ENCODE data around the gene CACNA2D3. TPM values are rescaled to one million over a fixed set of nuclear protein-coding genes. Genes with fewer than 3 reads are reported as not detected.

The CACNA2D3 gene
- total RNA-seq, 4 donors from 2014 or later, result 0.55 to 3.4 (median 1.6) TPM

DNA sequence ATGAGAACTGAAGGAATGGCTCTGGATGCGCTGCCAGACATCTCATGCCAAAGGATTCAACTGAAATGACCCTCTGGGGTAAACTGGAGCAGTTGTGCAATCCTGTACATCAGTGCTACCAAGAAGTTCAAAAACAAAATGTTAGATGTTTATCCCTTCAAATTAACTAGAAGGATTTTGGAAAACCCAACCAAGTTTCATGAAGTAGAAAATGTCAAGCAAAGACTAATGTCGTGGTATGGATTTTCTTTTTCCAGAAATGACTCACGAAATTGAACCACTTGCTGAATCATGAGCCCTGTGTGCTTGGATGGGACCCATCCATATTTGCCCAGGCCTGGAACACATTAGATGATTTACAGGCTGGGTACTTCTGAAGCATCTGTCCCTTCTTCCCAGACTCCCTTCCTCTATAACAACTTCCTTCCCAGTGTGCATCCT, 703.9 kb downstream of the CACNA2D3 start:
- no peak for DNase-seq
- in situ Hi-C loops (cut with MboI; ENCODE audit: low pct_ligation_motif_present in 1 of 4, low pct_unique_long_range_greater_than_20kb in 1 of 4, low sequenced_read_pairs in 3 of 4), result loop anchor here in 1 of 4 donors (25.0 kb wide), 1 partner anchor 414 kb away; no protein-coding TSS in a partner anchor
- H3K4me3 ChIP-seq, result no peak overlapping the region
- H3K4me1 ChIP-seq, result peaks cover 0 to 11% (median 7%) of the 10 kb centered on the region in 4 donors
- intact Hi-C loops (cut with DNase I; ENCODE audit: low total_unique reads), result no loop called here
- 55 to 73% methylated on average over 2 to 3 of the region's 3 CpGs for WGBS, 2 donors (ENCODE audit: low coverage in 1 of 2)
- H3K36me3 ChIP-seq, result no peaks in the 10 kb centered on the region
- H3K27me3 ChIP-seq, result no peaks in the 10 kb centered on the region
- no peak for TF ChIP-seq POLR2AphosphoS5 (IDR thresholded peaks at IDR 0.05)
- TF ChIP-seq POLR2A (IDR thresholded peaks at IDR 0.05), result no peak
- TF ChIP-seq, protein P1, sequence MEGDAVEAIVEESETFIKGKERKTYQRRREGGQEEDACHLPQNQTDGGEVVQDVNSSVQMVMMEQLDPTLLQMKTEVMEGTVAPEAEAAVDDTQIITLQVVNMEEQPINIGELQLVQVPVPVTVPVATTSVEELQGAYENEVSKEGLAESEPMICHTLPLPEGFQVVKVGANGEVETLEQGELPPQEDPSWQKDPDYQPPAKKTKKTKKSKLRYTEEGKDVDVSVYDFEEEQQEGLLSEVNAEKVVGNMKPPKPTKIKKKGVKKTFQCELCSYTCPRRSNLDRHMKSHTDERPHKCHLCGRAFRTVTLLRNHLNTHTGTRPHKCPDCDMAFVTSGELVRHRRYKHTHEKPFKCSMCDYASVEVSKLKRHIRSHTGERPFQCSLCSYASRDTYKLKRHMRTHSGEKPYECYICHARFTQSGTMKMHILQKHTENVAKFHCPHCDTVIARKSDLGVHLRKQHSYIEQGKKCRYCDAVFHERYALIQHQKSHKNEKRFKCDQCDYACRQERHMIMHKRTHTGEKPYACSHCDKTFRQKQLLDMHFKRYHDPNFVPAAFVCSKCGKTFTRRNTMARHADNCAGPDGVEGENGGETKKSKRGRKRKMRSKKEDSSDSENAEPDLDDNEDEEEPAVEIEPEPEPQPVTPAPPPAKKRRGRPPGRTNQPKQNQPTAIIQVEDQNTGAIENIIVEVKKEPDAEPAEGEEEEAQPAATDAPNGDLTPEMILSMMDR (IDR thresholded peaks at IDR 0.05), result no peak
- peaks cover 3 to 7% of the 10 kb centered on the region in 2 donors for H3K9me3 ChIP-seq
- H3K27ac ChIP-seq, result no peak overlapping the region

DNA sequence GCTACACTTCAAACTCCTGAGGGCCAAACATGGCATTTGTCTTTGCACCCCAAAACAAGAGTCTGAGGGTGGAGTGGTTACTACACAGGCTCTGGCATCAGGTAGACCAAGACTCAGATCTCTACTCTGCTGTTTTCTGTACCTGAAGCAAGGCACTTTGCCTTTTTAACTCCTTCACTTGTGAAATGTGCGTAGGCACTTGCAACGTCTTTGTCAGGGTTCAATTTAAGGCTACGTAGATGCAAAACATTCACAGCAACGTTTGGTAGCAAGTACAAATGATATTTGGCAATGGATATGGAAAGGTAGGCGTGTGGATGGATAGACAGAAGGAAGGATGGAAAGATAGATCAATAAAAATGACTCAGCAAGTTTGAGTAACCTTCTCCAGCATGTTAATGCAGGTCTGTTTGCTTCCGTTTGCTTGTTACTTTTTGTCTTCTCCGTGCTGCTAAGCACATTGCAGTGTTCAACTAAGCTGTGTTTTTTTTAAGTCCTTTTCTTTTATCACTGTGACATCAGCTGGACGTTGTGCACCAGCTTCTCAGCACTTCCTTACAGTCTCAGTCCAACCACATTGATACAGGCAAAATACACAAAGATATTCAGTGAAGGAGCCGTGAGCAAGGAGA, 704.8 kb downstream of the CACNA2D3 start:
- peaks cover 3 to 7% of the 10 kb centered on the region in 2 donors for H3K9me3 ChIP-seq
- TF ChIP-seq POLR2AphosphoS5 (IDR thresholded peaks at IDR 0.05), result no peak
- no peak for TF ChIP-seq EP300 (IDR thresholded peaks at IDR 0.05; ENCODE audit: low read depth)
- TF ChIP-seq POLR2A (IDR thresholded peaks at IDR 0.05), result no peak
- TF ChIP-seq, protein P1 (IDR thresholded peaks at IDR 0.05), result no peak
- H3K4me1 ChIP-seq, result peaks cover 0 to 4% (median 2%) of the 10 kb centered on the region in 4 donors
- H3K27ac ChIP-seq, result no peak overlapping the region
- intact Hi-C loops (cut with DNase I; ENCODE audit: low total_unique reads), result no loop called here
- in situ Hi-C loops (cut with MboI; ENCODE audit: low pct_ligation_motif_present in 1 of 4, low pct_unique_long_range_greater_than_20kb in 1 of 4, low sequenced_read_pairs in 3 of 4), result loop anchor here in 1 of 4 donors (25.0 kb wide), 1 partner anchor 415 kb away; no protein-coding TSS in a partner anchor
- H3K36me3 ChIP-seq, result no peaks in the 10 kb centered on the region
- H3K27me3 ChIP-seq, result no peaks in the 10 kb centered on the region
- no peak overlapping the region for H3K4me3 ChIP-seq
- WGBS, 2 donors (ENCODE audit: low coverage in 1 of 2), result 67 to 78% methylated on average over 7 to 9 of the region's 9 CpGs
- no peak for DNase-seq

DNA sequence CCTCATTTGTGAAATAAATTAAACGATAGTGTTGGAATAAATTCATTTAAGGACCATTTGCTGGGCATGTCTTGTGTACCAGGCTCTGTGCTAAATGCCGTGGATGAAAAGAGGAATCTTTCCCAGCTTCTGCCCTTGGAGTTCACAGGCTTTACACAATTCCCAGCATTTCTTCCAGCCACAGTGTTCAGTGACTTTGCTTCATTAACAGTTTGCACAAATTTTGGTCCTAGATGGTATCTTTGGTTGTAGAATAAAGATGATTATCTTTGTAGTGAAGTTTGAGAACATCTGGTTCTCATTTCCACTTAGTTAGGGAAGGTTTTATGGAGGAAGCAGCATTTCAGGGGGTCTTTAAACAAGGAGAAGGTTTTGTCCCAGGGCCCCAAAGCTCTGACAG, 705.4 kb downstream of the CACNA2D3 start:
- in situ Hi-C loops (cut with MboI; ENCODE audit: low pct_ligation_motif_present in 1 of 4, low pct_unique_long_range_greater_than_20kb in 1 of 4, low sequenced_read_pairs in 3 of 4) (loop anchor here in 1 of 4 donors (25.0 kb wide), 1 partner anchor 415 kb away; no protein-coding TSS in a partner anchor), intact Hi-C loops (cut with DNase I; ENCODE audit: low total_unique reads) (no loop called here)
- WGBS, 2 donors (ENCODE audit: low coverage in 1 of 2), result 67 to 85% methylated on average over 1 to 2 of the region's 2 CpGs
- Histone ChIP-seq H3K27me3 (no peaks in the 10 kb centered on the region), H3K4me1 (no peaks in the 10 kb centered on the region), H3K36me3 (no peaks in the 10 kb centered on the region), H3K9me3 (peaks cover 3 to 7% of the 10 kb centered on the region in 2 donors), H3K4me3 (no peak overlapping the region), H3K27ac (no peak overlapping the region)
- no peak for DNase-seq
- no peak for TF ChIP-seq POLR2AphosphoS5 (IDR thresholded peaks at IDR 0.05)
- TF ChIP-seq, protein P1 (IDR thresholded peaks at IDR 0.05), result no peak
- TF ChIP-seq POLR2A (IDR thresholded peaks at IDR 0.05), result no peak
- TF ChIP-seq EP300 (IDR thresholded peaks at IDR 0.05; ENCODE audit: low read depth), result no peak

DNA sequence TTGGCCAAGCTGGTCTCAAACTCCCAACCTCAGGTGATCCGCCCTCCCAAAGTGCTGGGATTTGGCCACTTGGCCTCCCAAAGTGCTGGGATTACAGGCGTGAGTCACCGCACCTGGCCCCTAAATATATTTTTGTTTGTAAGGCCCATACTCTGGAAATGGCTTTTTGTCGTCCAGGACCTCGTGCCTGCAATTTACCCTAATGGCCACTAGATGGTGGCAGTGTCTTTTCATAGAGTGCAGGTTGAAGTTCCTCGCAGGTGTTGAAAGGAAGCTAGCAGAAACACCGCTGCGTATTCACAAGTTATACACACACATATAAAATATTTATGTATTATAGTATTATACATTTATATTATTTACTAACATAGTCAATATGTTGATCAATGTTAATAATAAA, 708.3 kb downstream of the CACNA2D3 start:
- TF ChIP-seq, protein P1 (IDR thresholded peaks at IDR 0.05), result peak; percentile 31 to 54 (median 45)
- TF ChIP-seq POLR2AphosphoS5 (IDR thresholded peaks at IDR 0.05) (no peak), POLR2A (IDR thresholded peaks at IDR 0.05) (no peak), EP300 (IDR thresholded peaks at IDR 0.05; ENCODE audit: low read depth) (no peak)
- Histone ChIP-seq H3K36me3 (no peaks in the 10 kb centered on the region), H3K27me3 (no peaks in the 10 kb centered on the region), H3K9me3 (peaks cover 3 to 7% of the 10 kb centered on the region in 2 donors), H3K4me1 (no peaks in the 10 kb centered on the region), H3K4me3 (no peak overlapping the region), H3K27ac (no peak overlapping the region)
- DNase-seq, result no peak
- intact Hi-C loops (cut with DNase I; ENCODE audit: low total_unique reads) (no loop called here), in situ Hi-C loops (cut with MboI; ENCODE audit: low pct_ligation_motif_present in 1 of 4, low pct_unique_long_range_greater_than_20kb in 1 of 4, low sequenced_read_pairs in 3 of 4) (loop anchor here in 1 of 4 donors (25.0 kb wide), 1 partner anchor 418 kb away; no protein-coding TSS in a partner anchor)
- 75 to 80% methylated on average over 6 to 8 of the region's 8 CpGs for WGBS, 2 donors (ENCODE audit: low coverage in 1 of 2)

Measured in transverse colon (tissue), 4 donors.